BE2C (cell line): ENCODE results near the gene NSMCE1.

Experiments
- DNase-seq: peaks from one replicate; pipeline ENCODE4 v3.0.0-alpha.2; 2020
- H3K27me3 ChIP-seq: fragments of 250-450 bp; sonication (Bioruptor Pico); 2 replicates; pipeline ENCODE4 v1.5.1; 2020; ENCODE audit warnings: mild to moderate bottlenecking
- H3K36me3 ChIP-seq: fragments of 250-450 bp; sonication (Bioruptor Pico); 2 replicates; pipeline ENCODE4 v1.5.1; 2020; ENCODE audit warnings: mild to moderate bottlenecking
- H3K4me1 ChIP-seq: fragments of 250-450 bp; sonication (Bioruptor Pico); 2 replicates; pipeline ENCODE4 v1.5.1; 2020
- H3K4me3 ChIP-seq: 2 replicates; pipeline ENCODE4 v1.5.1; 2011; ENCODE audit warnings: low read depth, low read length
- H3K9me3 ChIP-seq: fragments of 250-450 bp; sonication (Bioruptor Pico); 2 replicates; pipeline ENCODE4 v1.5.1; 2020
- CTCF ChIP-seq: IDR thresholded peaks from 2 replicates; pipeline ENCODE4 v1.5.1; 2012; ENCODE audit warnings: mild to moderate bottlenecking, low read depth, low read length

Gene NSMCE1

GRCh38 chr16:27242868-27243590, 25.5 kb downstream of the NSMCE1 start:
- H3K4me3 ChIP-seq: no peak overlapping the region
- no peak for TF ChIP-seq CTCF
- no peak for DNase-seq
- H3K36me3 ChIP-seq: no peaks in the 10 kb centered on the region; the same call in 1 of the 2 replicates
- H3K9me3 ChIP-seq: no peaks in the 10 kb centered on the region
- peaks cover 9% of the 10 kb centered on the region for H3K4me1 ChIP-seq
- no peaks in the 10 kb centered on the region for H3K27me3 ChIP-seq

- no peaks in the 10 kb centered on the region; the same call in 1 of the 2 replicates for H3K36me3 ChIP-seq
- no peak for TF ChIP-seq CTCF
- H3K4me3 ChIP-seq: no peak overlapping the region
Measured at GRCh38 chr16:27242398-27242797, 26.2 kb downstream of the NSMCE1 start.

GRCh38 chr16:27241658-27242057, 26.9 kb downstream of the NSMCE1 start:
- Histone ChIP-seq H3K4me3 (no peak overlapping the region), H3K4me1 (peaks cover 18% of the 10 kb centered on the region), H3K27me3 (no peaks in the 10 kb centered on the region), H3K36me3 (no peaks in the 10 kb centered on the region; the same call in 1 of the 2 replicates), H3K9me3 (no peaks in the 10 kb centered on the region)
- no peak for DNase-seq
- TF ChIP-seq CTCF: no peak

More at GRCh38 chr16:27242398-27242797, 26.2 kb downstream of the NSMCE1 start:
- DNase-seq: no peak
- no peaks in the 10 kb centered on the region for H3K27me3 ChIP-seq
- no peaks in the 10 kb centered on the region for H3K9me3 ChIP-seq
- peaks cover 13% of the 10 kb centered on the region for H3K4me1 ChIP-seq

- Histone ChIP-seq H3K9me3 (no peaks in the 10 kb centered on the region), H3K27me3 (no peaks in the 10 kb centered on the region), H3K36me3 (no peaks in the 10 kb centered on the region; the same call in 1 of the 2 replicates), H3K4me1 (peaks cover 14% of the 10 kb centered on the region), H3K4me3 (no peak overlapping the region)
- no peak for DNase-seq
- TF ChIP-seq CTCF: no peak
Measured at GRCh38 chr16:27240948-27241531, 27.5 kb downstream of the NSMCE1 start.

- no peaks in the 10 kb centered on the region for H3K27me3 ChIP-seq
- TF ChIP-seq CTCF: no peak
- H3K4me1 ChIP-seq: peaks cover 17% of the 10 kb centered on the region
- DNase-seq: no peak
- H3K36me3 ChIP-seq: no peaks in the 10 kb centered on the region; the same call in 1 of the 2 replicates
- H3K4me3 ChIP-seq: no peak overlapping the region
- no peaks in the 10 kb centered on the region for H3K9me3 ChIP-seq
Measured at GRCh38 chr16:27239906-27240655, 28.5 kb downstream of the NSMCE1 start.
